Upper lobe of right lung (tissue), 1 donor: ENCODE results near the gene RPTN. TPM values are rescaled to one million over a fixed set of nuclear protein-coding genes. Genes with fewer than 3 reads are reported as not detected.

Experiments
- ATAC-seq: fragments of 200-7000 bp; cut with Tn5 transposase; one replicate; pipeline ENCODE4 v1.9.1; 2020; ENCODE audit warnings: mild to moderate bottlenecking, moderate library complexity
- DNase-seq: peaks from one replicate; pipeline ENCODE4 v3.0.0-alpha.2; 2020
- H3K27ac ChIP-seq: fragments of 200-600 bp; one replicate; pipeline ENCODE4 v1.8.0; 2022
- H3K27me3 ChIP-seq: fragments of 200-600 bp; one replicate; pipeline ENCODE4 v1.8.0; 2022; ENCODE audit warnings: mild to moderate bottlenecking
- H3K36me3 ChIP-seq: fragments of 200-600 bp; one replicate; pipeline ENCODE4 v1.8.0; 2022
- H3K4me1 ChIP-seq: fragments of 200-600 bp; one replicate; pipeline ENCODE4 v1.8.0; 2022
- H3K4me3 ChIP-seq: fragments of 200-600 bp; one replicate; pipeline ENCODE4 v1.8.0; 2022; ENCODE audit warnings: mild to moderate bottlenecking
- H3K9me3 ChIP-seq: fragments of 200-600 bp; one replicate; pipeline ENCODE4 v1.8.0; 2022
- CTCF ChIP-seq: fragments of 200-600 bp; IDR thresholded peaks from one replicate; pipeline ENCODE4 v1.8.0; 2022; ENCODE audit warnings: antibody characterized with exemption
- intact Hi-C: fragments of 100-400 bp; cut with DNase I; formaldehyde crosslinking; loops from one replicate; pipeline ENCODE4 v1.11.0; 2022
- total RNA-seq: library from RNA; stranded (reverse); fragmentation: NEBNext Ultra II Directional; extraction: Animal tissue kit (Norgen Biotek cat#: 25700); gene quantifications from one replicate; pipeline ENCODE4 v1.2.1, GENCODE V29; 2021
- donor health status: DM: no; HTN: yes; CAD: no; lungs with severe emphysema.

Gene RPTN
- total RNA-seq, 1 donor from 2014 or later, result not detected

- no peaks in the 10 kb centered on the region for H3K9me3 ChIP-seq
- no peak overlapping the region for H3K4me3 ChIP-seq
- DNase-seq (no peak), ATAC-seq (no peak)
- intact Hi-C loops, result no loop called here
- TF ChIP-seq CTCF, result no peak
- H3K4me1 ChIP-seq, result no peaks in the 10 kb centered on the region
- peaks cover 32% of the 10 kb centered on the region for H3K27me3 ChIP-seq
- H3K36me3 ChIP-seq, result no peaks in the 10 kb centered on the region
- no peak overlapping the region for H3K27ac ChIP-seq
Observed at GRCh38 chr1:152127673-152128072, 31.4 kb downstream of the RPTN start.

- no peaks in the 10 kb centered on the region for H3K9me3 ChIP-seq
- no peak overlapping the region for H3K27ac ChIP-seq
- DNase-seq (no peak), ATAC-seq (no peak)
- H3K36me3 ChIP-seq, result no peaks in the 10 kb centered on the region
- H3K4me1 ChIP-seq, result no peaks in the 10 kb centered on the region
- intact Hi-C loops, result no loop called here
- H3K27me3 ChIP-seq, result peaks cover 32% of the 10 kb centered on the region
- no peak for TF ChIP-seq CTCF
- no peak overlapping the region for H3K4me3 ChIP-seq
Observed at GRCh38 chr1:152125834-152126443, 33.1 kb downstream of the RPTN start.

DNA sequence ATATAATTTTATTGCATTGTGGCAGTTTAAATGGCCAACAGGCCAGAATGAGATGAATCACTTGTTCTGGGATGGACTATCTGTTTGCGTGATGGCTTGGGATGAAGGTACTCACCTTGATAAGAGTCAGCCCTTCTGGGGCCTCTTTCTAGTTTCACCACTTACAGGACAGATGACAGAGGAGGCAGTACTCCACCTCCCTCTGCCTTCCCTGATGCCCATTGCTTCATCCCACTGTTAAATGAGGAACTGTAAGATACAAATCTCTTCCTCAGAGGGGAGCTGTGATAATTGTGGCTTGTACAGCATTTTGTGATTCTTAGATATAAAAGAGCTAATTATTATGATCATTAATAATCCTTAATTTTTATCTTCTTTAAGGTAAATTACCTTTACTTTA lies 40.1 kb downstream of the RPTN start:
- Histone ChIP-seq H3K4me1 (no peaks in the 10 kb centered on the region), H3K4me3 (no peak overlapping the region), H3K27me3 (peaks cover 39% of the 10 kb centered on the region), H3K9me3 (no peaks in the 10 kb centered on the region), H3K27ac (no peak overlapping the region), H3K36me3 (no peaks in the 10 kb centered on the region)
- no peak for TF ChIP-seq CTCF
- peak; percentile 62 for ATAC-seq
- DNase-seq, result no peak
- intact Hi-C loops, result no loop called here

GRCh38 chr1:152115344-152115743 lies 43.7 kb downstream of the RPTN start, which contains the start of gene TCHH:
Gene TCHH (minus strand): TSS chr1:152115444. CDS start chr1:152114080, 1,364 bp downstream.
- Histone ChIP-seq H3K27ac (no peak within 1 kb of the TSS), H3K36me3 (no peaks in the 10 kb centered on the region), H3K27me3 (peaks cover 68% of the 10 kb centered on the region), H3K4me1 (peaks cover 21% of the 10 kb centered on the region), H3K9me3 (no peaks in the 10 kb centered on the region), H3K4me3 (no peak within 1 kb of the TSS)
- no peak for DNase-seq
- no peak for ATAC-seq
- no peak for TF ChIP-seq CTCF
- intact Hi-C loops, result no loop called here

DNA sequence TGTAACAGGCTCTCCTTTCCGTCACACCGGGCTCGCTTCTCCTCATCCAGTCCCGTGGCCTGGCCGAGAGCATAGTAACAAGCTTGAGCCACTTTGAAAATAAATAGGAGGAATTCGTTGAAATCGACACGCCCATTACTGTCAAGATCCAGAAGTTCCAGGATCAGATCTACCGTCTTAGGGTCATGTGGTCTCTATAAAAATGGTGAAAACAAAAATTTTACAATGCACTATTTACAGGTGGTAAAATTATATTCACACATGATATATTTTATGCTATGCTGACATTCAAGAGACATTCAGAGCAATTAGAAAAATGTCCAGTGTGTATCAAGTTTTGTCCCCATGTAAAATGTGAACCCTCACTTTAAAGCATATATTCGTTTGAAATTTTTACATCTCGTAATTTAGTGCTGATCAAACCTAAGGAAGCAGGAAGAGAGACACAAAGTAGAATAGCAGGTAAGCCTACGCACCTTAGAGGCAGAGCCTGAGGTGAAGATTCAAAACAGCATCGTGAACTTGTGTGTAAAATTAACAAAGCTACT lies 46.1 kb downstream of the RPTN start:
- no peak for TF ChIP-seq CTCF
- Histone ChIP-seq H3K9me3 (peaks cover 4% of the 10 kb centered on the region), H3K4me3 (no peak overlapping the region), H3K36me3 (no peaks in the 10 kb centered on the region), H3K4me1 (peaks cover 33% of the 10 kb centered on the region), H3K27me3 (peaks cover 90% of the 10 kb centered on the region), H3K27ac (no peak overlapping the region)
- ATAC-seq (no peak), DNase-seq (no peak)
- intact Hi-C loops, result no loop called here
